Liver (tissue), 9 donors: ENCODE measurements around the gene CDSN. TPM values are rescaled to one million over a fixed set of nuclear protein-coding genes. Genes with fewer than 3 reads are reported as not detected.

Source experiments
- DNase-seq: peaks from one replicate; pipeline ENCODE4 v3.0.0-alpha.2; 2017; ENCODE audit warnings: low spot score
- H3K27ac ChIP-seq, 2 donors: one replicate each; pipeline ENCODE4 v1.7.0; 2013; ENCODE audit warnings: inconsistent platforms in 2 of 2, low read length in 2 of 2, control low read depth in 1 of 2, low read depth in 1 of 2, mild to moderate bottlenecking in 1 of 2
- H3K27me3 ChIP-seq, 4 donors: one replicate each; pipeline versions ENCODE4 v1.6.1 to v1.7.0; 2013; ENCODE audit warnings: low read length in 3 of 4, inconsistent platforms in 1 of 4, mild to moderate bottlenecking in 1 of 4, moderate library complexity in 1 of 4; ENCODE audit not compliant: control insufficient read depth in 4 of 4, insufficient read depth in 4 of 4
- H3K36me3 ChIP-seq, 4 donors: one replicate each; pipeline versions ENCODE4 v1.6.1 to v1.7.0; 2013; ENCODE audit warnings: low read length in 3 of 4, mild to moderate bottlenecking in 3 of 4, low read depth in 1 of 4, moderate library complexity in 1 of 4; ENCODE audit not compliant: control insufficient read depth in 4 of 4, insufficient read depth in 3 of 4
- H3K4me1 ChIP-seq, 4 donors: one replicate each; pipeline versions ENCODE4 v1.6.1 to v1.7.0; 2013; ENCODE audit warnings: low read length in 3 of 4, mild to moderate bottlenecking in 3 of 4, moderate library complexity in 1 of 4; ENCODE audit not compliant: control insufficient read depth in 4 of 4, insufficient read depth in 4 of 4
- H3K4me3 ChIP-seq, 3 donors: one replicate each; pipeline versions ENCODE4 v1.6.1 to v1.7.0; 2013; ENCODE audit warnings: low read length in 3 of 3, control low read depth in 1 of 3, low read depth in 1 of 3, mild to moderate bottlenecking in 1 of 3
- H3K9ac ChIP-seq, 2 donors: one replicate each; pipeline ENCODE4 v1.7.0; 2013; ENCODE audit warnings: low read length in 2 of 2, mild to moderate bottlenecking in 2 of 2, moderate library complexity in 2 of 2, control low read depth in 1 of 2, low read depth in 1 of 2
- H3K9me3 ChIP-seq, 4 donors: one replicate each; pipeline versions ENCODE4 v1.6.1 to v1.7.0; 2013; ENCODE audit warnings: low read length in 3 of 4; ENCODE audit not compliant: control insufficient read depth in 4 of 4
- ATF3 ChIP-seq: IDR thresholded peaks from 2 replicates; pipeline ENCODE4 v1.6.1; 2016; ENCODE audit warnings: antibody characterized with exemption
- CTCF ChIP-seq: fragments of 150-350 bp; IDR thresholded peaks from 2 replicates; pipeline ENCODE4 v1.5.1; 2017; ENCODE audit warnings: improper control_type of control experiment, low read depth, low read length; ENCODE audit not compliant: missing input control
- EGR1 ChIP-seq, 2 donors: IDR thresholded peaks; 2 replicates each; pipeline ENCODE4 v1.6.1; 2016 to 2018; ENCODE audit warnings: antibody characterized with exemption in 2 of 2, low read depth in 2 of 2
- FOXA1 ChIP-seq: IDR thresholded peaks from 2 replicates; pipeline ENCODE4 v1.6.1; 2016; ENCODE audit warnings: antibody characterized with exemption
- FOXA2 ChIP-seq: IDR thresholded peaks from 2 replicates; pipeline ENCODE4 v1.6.1; 2016; ENCODE audit warnings: antibody characterized with exemption
- GABPA ChIP-seq, 2 donors: IDR thresholded peaks in 1 of 2; conservative IDR thresholded peaks in 1 of 2; 2 replicates each; pipeline ENCODE4 v1.6.1; 2016; ENCODE audit warnings: antibody characterized with exemption in 2 of 2, mild to moderate bottlenecking in 1 of 2, moderate library complexity in 1 of 2
- HNF4A ChIP-seq, 2 donors: conservative IDR thresholded peaks; 2 replicates each; pipeline ENCODE4 v1.6.1; 2016; ENCODE audit warnings: antibody characterized with exemption in 2 of 2, mild to moderate bottlenecking in 2 of 2
- HNF4G ChIP-seq: IDR thresholded peaks from 2 replicates; pipeline ENCODE4 v1.6.1; 2016; ENCODE audit warnings: antibody characterized with exemption
- JUND ChIP-seq, 2 donors: IDR thresholded peaks; 2 replicates each; pipeline ENCODE4 v1.6.1; 2016; ENCODE audit warnings: antibody characterized with exemption in 2 of 2
- MAX ChIP-seq: IDR thresholded peaks from 2 replicates; pipeline ENCODE4 v1.6.1; 2016; ENCODE audit warnings: antibody characterized with exemption
- NR2F2 ChIP-seq: IDR thresholded peaks from 2 replicates; pipeline ENCODE4 v1.6.1; 2016; ENCODE audit warnings: antibody characterized with exemption
- RAD21 ChIP-seq, 2 donors: IDR thresholded peaks; 2 replicates each; pipeline ENCODE4 v1.6.1; 2016; ENCODE audit warnings: antibody characterized with exemption in 2 of 2, mild to moderate bottlenecking in 2 of 2
- RXRA ChIP-seq, 2 donors: IDR thresholded peaks; 2 replicates each; pipeline ENCODE4 v1.6.1; 2017 to 2018; ENCODE audit warnings: antibody characterized with exemption in 2 of 2, mild to moderate bottlenecking in 1 of 2
- SP1 ChIP-seq: IDR thresholded peaks from 2 replicates; pipeline ENCODE4 v1.6.1; 2018; ENCODE audit warnings: antibody characterized with exemption, mild to moderate bottlenecking
- TAF1 ChIP-seq: conservative IDR thresholded peaks from 2 replicates; pipeline ENCODE4 v1.6.1; 2016; ENCODE audit warnings: antibody characterized with exemption, mild to moderate bottlenecking
- YY1 ChIP-seq: IDR thresholded peaks from 2 replicates; pipeline ENCODE4 v1.6.1; 2016; ENCODE audit warnings: antibody characterized with exemption, mild to moderate bottlenecking
- ZBTB33 ChIP-seq: IDR thresholded peaks from 2 replicates; pipeline ENCODE4 v1.6.1; 2016; ENCODE audit warnings: antibody characterized with exemption
- WGBS: extraction: QIAGEN DNeasy Blood & Tissue Kit; methylation state at CpG from one replicate; pipeline ENCODE4 v1.1.7; 2013; 5-methylcytosine and 5-hydroxymethylcytosine counted together
- polyA plus RNA-seq, 2 donors: library from polyadenylated mRNA; stranded (reverse) in 1 of 2; unstranded in 1 of 2; fragments of 200-250 nt in 1 of 2; fragments of >200 nt in 1 of 2; fragmentation: Nextera tagmentation in 1 of 2; extraction: Ambion mirVana in 1 of 2; gene quantifications; one replicate each; pipeline versions ENCODE4 v1.2.1 to v1.2.3, GENCODE V29; 2013 to 2015
- total RNA-seq, 2 donors: library from RNA; depleted of rRNA; stranded (reverse); fragments of >200 nt; gene quantifications; one replicate each; pipeline ENCODE4 v1.2.3, GENCODE V29; 2014
- TF ChIP-seq, protein P1 (sequence below): IDR thresholded peaks from 2 replicates; pipeline ENCODE4 v1.6.1; 2016; ENCODE audit warnings: antibody characterized with exemption, mild to moderate bottlenecking
- donor health status: healthy.
- donor health status: healthy.
- donor health status: healthy.
- donor health status: healthy.
- donor health status: healthy.

CDSN gene
- total and polyA plus RNA-seq, 4 donors, result not detected

DNA sequence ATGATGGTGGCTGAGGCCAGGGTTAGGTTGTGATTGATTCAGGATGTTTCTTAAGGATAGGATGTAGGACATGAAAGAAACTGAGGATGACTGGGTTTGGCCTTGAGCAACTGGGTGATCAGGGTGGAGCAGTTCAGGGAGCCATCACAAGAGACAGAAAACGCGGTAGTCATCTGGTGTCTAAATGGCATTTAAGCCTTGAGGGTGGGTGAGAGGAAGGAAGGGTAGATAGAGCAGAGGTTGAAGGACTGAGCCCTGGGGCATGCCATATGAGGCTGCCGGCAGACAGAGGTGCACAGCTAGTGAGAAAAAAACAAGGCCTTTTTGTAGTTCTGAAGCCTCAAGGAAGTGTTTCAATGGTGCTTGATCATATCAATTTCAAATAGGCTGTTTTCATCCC, 48.4 kb upstream of the CDSN start:
- no peaks in the 10 kb centered on the region for H3K4me1 ChIP-seq
- no peak for DNase-seq
- H3K36me3 ChIP-seq, result no peaks in the 10 kb centered on the region
- no peaks in the 10 kb centered on the region for H3K27me3 ChIP-seq
- H3K27ac ChIP-seq, result no peak overlapping the region
- H3K4me3 ChIP-seq, result no peak overlapping the region
- WGBS, result 82% methylated on average over 3 of the region's 3 CpGs
- H3K9me3 ChIP-seq, result no peaks in the 10 kb centered on the region
- TF ChIP-seq RAD21 (IDR thresholded peaks at IDR 0.05), result no peak
- no peak for TF ChIP-seq SP1
- no peak for TF ChIP-seq YY1
- TF ChIP-seq JUND (IDR thresholded peaks at IDR 0.05), result no peak
- TF ChIP-seq RXRA (IDR thresholded peaks at IDR 0.05), result no peak
- no peak for TF ChIP-seq ATF3
- TF ChIP-seq, protein P1, sequence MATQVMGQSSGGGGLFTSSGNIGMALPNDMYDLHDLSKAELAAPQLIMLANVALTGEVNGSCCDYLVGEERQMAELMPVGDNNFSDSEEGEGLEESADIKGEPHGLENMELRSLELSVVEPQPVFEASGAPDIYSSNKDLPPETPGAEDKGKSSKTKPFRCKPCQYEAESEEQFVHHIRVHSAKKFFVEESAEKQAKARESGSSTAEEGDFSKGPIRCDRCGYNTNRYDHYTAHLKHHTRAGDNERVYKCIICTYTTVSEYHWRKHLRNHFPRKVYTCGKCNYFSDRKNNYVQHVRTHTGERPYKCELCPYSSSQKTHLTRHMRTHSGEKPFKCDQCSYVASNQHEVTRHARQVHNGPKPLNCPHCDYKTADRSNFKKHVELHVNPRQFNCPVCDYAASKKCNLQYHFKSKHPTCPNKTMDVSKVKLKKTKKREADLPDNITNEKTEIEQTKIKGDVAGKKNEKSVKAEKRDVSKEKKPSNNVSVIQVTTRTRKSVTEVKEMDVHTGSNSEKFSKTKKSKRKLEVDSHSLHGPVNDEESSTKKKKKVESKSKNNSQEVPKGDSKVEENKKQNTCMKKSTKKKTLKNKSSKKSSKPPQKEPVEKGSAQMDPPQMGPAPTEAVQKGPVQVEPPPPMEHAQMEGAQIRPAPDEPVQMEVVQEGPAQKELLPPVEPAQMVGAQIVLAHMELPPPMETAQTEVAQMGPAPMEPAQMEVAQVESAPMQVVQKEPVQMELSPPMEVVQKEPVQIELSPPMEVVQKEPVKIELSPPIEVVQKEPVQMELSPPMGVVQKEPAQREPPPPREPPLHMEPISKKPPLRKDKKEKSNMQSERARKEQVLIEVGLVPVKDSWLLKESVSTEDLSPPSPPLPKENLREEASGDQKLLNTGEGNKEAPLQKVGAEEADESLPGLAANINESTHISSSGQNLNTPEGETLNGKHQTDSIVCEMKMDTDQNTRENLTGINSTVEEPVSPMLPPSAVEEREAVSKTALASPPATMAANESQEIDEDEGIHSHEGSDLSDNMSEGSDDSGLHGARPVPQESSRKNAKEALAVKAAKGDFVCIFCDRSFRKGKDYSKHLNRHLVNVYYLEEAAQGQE, result no peak
- no peak for TF ChIP-seq GABPA (IDR thresholded peaks at IDR 0.05 in 1 of 2, conservative IDR thresholded peaks at IDR 0.05 in 1 of 2)
- TF ChIP-seq EGR1 (IDR thresholded peaks at IDR 0.05; ENCODE audit: low read depth in 2 of 2), result no peak
- TF ChIP-seq ZBTB33, result no peak
- no peak for TF ChIP-seq FOXA1
- no peak for TF ChIP-seq TAF1
- TF ChIP-seq HNF4A (conservative IDR thresholded peaks at IDR 0.05), result no peak
- TF ChIP-seq MAX, result no peak
- no peak for TF ChIP-seq NR2F2
- no peak for TF ChIP-seq HNF4G
- no peak for TF ChIP-seq FOXA2
- no peak for TF ChIP-seq CTCF
- no peak overlapping the region for H3K9ac ChIP-seq

- Histone ChIP-seq H3K36me3 (no peaks in the 10 kb centered on the region), H3K4me3 (no peak overlapping the region), H3K4me1 (no peaks in the 10 kb centered on the region), H3K27ac (no peak overlapping the region), H3K27me3 (no peaks in the 10 kb centered on the region), H3K9me3 (no peaks in the 10 kb centered on the region), H3K9ac (no peak overlapping the region)
- DNase-seq, result no peak
- TF ChIP-seq RAD21 (IDR thresholded peaks at IDR 0.05), result no peak
- TF ChIP-seq NR2F2, result no peak
- TF ChIP-seq TAF1, result no peak
- TF ChIP-seq, protein P1, result no peak
- TF ChIP-seq HNF4A (conservative IDR thresholded peaks at IDR 0.05), result no peak
- no peak for TF ChIP-seq FOXA2
- TF ChIP-seq ATF3, result no peak
- no peak for TF ChIP-seq JUND (IDR thresholded peaks at IDR 0.05)
- 75% methylated on average over 5 of the region's 5 CpGs for WGBS
Measured at GRCh38 chr6:31165986-31166385, 45.7 kb upstream of the CDSN start.
